ENCODE data around the gene ETV5.

ETV5 gene

DNA sequence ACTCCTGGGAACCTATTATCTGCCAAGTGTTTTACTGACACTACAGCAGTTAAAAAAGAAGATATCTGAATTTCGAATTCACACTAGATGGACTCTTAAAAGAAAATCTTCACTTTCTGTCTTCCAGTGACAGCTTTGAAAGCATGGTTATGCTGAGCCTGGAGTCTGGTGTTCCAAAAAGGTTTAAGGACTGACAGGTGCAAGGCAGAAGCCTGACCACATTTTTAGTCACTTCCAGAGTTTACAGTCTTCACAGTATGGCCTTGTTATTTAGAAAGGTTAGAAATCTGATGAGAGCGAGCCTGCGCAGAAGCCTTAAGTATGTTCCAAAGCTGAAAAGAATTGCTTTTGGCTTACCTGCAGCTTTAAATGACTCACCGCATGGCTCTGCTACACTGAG, 59.9 kb downstream of the ETV5 start:
- no peak for DNase-seq (ENCODE audit: extremely low spot score)
- ChIA-PET POLR2A (no interaction called here), CTCF (no interaction called here)
- TF ChIP-seq, protein P1, sequence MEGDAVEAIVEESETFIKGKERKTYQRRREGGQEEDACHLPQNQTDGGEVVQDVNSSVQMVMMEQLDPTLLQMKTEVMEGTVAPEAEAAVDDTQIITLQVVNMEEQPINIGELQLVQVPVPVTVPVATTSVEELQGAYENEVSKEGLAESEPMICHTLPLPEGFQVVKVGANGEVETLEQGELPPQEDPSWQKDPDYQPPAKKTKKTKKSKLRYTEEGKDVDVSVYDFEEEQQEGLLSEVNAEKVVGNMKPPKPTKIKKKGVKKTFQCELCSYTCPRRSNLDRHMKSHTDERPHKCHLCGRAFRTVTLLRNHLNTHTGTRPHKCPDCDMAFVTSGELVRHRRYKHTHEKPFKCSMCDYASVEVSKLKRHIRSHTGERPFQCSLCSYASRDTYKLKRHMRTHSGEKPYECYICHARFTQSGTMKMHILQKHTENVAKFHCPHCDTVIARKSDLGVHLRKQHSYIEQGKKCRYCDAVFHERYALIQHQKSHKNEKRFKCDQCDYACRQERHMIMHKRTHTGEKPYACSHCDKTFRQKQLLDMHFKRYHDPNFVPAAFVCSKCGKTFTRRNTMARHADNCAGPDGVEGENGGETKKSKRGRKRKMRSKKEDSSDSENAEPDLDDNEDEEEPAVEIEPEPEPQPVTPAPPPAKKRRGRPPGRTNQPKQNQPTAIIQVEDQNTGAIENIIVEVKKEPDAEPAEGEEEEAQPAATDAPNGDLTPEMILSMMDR (IDR thresholded peaks at IDR 0.05; ENCODE audit: control extremely low read depth, extremely low read depth, low read depth, missing control alignments), result no peak

DNA sequence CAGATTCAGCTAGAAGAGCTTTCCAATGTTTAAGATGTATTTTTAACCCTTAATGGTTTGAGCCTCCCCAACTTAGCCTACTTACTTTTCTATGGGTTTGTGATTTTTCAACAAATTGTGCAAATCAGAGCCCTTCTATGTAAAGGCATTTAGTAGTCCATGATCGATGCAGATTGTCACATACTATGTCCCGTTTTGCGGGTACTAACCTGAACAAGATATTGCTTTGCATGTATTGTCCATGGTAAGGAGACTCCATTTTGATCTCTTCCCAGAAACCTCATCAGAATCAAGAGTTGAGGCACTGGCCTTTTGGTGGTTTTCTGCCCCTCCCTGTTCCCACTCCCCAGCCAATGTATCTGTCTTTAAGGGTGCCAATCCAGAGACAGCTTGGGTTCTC, 60.8 kb downstream of the ETV5 start:
- POLR2A ChIA-PET, result no interaction called here

DNA sequence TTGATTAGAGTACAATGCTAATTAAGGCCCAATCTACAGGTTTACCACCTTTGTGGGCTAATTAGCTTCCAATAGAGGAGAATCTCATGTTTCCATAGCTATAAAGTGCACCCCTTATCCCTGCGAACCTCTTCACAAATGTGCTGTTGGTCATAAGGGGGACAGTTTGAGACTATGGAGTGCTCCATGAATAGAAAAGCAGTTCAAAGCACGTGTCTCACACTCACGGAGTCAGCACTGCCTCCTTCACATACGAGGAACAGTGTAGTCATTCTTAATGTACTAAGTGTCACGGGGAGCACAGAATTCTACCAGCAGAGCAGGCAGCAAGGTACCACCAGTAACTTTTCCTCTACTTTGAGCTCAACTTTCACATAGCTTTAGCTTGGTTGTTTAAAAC, 62.1 kb downstream of the ETV5 start:
- TF ChIP-seq, protein P1 (IDR thresholded peaks at IDR 0.05; ENCODE audit: control extremely low read depth, extremely low read depth, low read depth, missing control alignments), result no peak
- ChIA-PET CTCF (interaction anchor here (0.9 to 1.4 kb wide), 4 partner anchors 11 to 104 kb away, joined by 3 read pairs; no protein-coding TSS in a partner anchor), POLR2A (no interaction called here)
- DNase-seq (ENCODE audit: extremely low spot score), result no peak

More for the DNA sequence above, 60.8 kb downstream of the ETV5 start:
- CTCF ChIA-PET, result no interaction called here
- no peak for DNase-seq (ENCODE audit: extremely low spot score)
- TF ChIP-seq, protein P1 (IDR thresholded peaks at IDR 0.05; ENCODE audit: control extremely low read depth, extremely low read depth, low read depth, missing control alignments), result no peak

DNA sequence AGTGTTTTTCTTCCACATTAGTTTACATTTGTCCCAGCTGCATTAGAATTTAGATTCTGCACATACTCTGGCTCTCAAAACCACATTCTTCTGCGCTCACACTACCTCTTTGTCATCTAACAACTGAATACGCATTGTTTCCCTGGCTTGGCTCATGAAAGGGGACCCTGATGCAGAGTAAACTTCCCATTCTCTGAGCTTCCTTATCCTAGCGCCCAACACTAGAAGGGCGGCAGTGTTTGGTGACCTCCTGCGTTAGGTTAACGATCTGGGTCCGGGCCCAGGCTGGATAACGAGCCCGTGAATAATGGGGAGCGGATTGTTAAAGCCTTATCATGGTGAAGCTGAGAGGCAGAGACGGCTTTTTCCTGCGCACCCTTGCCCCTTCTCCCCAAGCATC, 63.9 kb downstream of the ETV5 start:
- TF ChIP-seq, protein P1 (IDR thresholded peaks at IDR 0.05; ENCODE audit: control extremely low read depth, extremely low read depth, low read depth, missing control alignments), result no peak
- ChIA-PET CTCF (interaction anchor here (0.8 to 1.0 kb wide), 2 partner anchors 10 to 15 kb away, joined by 3 read pairs; no protein-coding TSS in a partner anchor), POLR2A (no interaction called here)
- DNase-seq (ENCODE audit: extremely low spot score), result no peak

DNA sequence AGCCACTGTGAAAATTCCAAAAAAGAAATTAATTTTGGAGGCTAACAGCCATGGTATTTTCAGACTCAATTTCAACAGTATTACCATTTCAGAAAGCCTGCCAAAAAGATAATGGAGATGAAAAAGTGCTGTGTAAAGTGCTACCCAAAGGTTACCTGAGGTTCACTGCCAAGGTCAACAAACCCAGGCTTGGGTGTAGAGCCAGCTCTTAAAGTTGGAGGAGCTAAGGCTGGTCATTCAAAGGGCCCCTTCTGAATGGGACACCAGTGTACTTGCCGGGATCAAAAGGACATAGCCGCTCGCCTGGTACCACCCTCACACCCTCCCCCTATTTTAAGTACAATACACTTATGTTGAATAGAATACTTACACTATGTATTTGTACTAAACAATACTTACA, 64.5 kb downstream of the ETV5 start:
- no peak for DNase-seq (ENCODE audit: extremely low spot score)
- POLR2A ChIA-PET, result no interaction called here
- TF ChIP-seq, protein P1 (IDR thresholded peaks at IDR 0.05; ENCODE audit: control extremely low read depth, extremely low read depth, low read depth, missing control alignments), result no peak
- CTCF ChIA-PET, result interaction anchor here (0.8 to 1.7 kb wide), 2 partner anchors 11 to 14 kb away, joined by 3 to 4 read pairs; no protein-coding TSS in a partner anchor

DNA sequence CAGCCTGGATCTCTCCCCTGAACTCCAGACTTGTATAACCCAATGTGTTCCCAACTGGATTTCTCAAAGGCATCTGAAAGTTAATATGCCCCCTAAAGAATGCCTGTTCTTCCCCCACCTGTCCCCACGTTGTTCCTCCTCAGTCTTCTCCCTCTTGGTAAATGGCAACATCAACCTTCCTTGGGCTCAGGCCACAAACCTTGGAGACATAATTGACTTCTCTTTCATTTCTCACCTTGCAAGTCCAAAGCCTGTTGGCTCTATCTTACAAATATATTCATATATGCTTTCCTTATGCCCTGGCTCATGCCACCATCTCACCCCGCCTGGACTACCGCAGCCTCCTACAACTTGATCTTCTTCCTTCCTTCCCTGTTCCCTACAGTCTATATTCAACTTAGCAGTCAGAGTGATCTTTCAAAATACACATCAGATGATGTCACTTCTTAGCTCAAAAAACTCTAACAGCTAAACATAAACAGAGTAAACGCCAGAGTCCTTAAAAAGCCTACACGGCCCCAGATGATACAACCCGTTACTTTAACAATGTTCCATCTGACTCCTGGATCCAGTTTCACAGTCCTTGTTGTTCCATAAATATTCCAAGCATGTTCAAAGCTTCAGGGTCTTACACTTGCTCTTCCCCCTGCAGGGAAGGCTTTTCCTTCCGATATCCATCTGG, 66.2 kb downstream of the ETV5 start:
- POLR2A ChIA-PET, result no interaction called here
- TF ChIP-seq, protein P1 (IDR thresholded peaks at IDR 0.05; ENCODE audit: control extremely low read depth, extremely low read depth, low read depth, missing control alignments), result no peak
- DNase-seq (ENCODE audit: extremely low spot score), result no peak
- CTCF ChIA-PET, result interaction anchor here (1.1 to 1.7 kb wide), 3 partner anchors 13 to 217 kb away, joined by 3 to 4 read pairs (median 4); no protein-coding TSS in a partner anchor

All from GM10248 (cell line).